Adipose tissue (tissue), 3 donors: ENCODE measurements around the gene EEFSEC. TPM values are rescaled to one million over a fixed set of nuclear protein-coding genes. Genes with fewer than 3 reads are reported as not detected.

ENCODE experiments used
- H3K27ac ChIP-seq: one replicate; pipeline ENCODE4 v1.5.1; 2013; ENCODE audit warnings: low read depth, low read length
- WGBS, 3 donors: extraction: QIAGEN DNeasy Blood & Tissue Kit; methylation state at CpG; one replicate each; pipeline ENCODE4 v1.1.7; 2013; 5-methylcytosine and 5-hydroxymethylcytosine counted together
- polyA plus RNA-seq, 3 donors: library from polyadenylated mRNA; stranded (reverse); fragments of 200-250 nt; gene quantifications; one replicate each; pipeline ENCODE4 v1.2.3, GENCODE V29; 2013
- donor health status: healthy with polysubstance abuse.
- donor health status: Bipolar disorder and iron deficiency.
- donor health status: healthy.

The EEFSEC gene
- polyA plus RNA-seq, 3 donors: 8.9 to 14.6 (median 9.0) TPM

- no peak overlapping the region for H3K27ac ChIP-seq
- 92 to 97% (median 96%) methylated on average over 7 of the region's 7 CpGs for WGBS, 3 donors
These were observed 100.8 kb downstream of the EEFSEC start for GRCh38 chr3:128254066-128254590.

DNA sequence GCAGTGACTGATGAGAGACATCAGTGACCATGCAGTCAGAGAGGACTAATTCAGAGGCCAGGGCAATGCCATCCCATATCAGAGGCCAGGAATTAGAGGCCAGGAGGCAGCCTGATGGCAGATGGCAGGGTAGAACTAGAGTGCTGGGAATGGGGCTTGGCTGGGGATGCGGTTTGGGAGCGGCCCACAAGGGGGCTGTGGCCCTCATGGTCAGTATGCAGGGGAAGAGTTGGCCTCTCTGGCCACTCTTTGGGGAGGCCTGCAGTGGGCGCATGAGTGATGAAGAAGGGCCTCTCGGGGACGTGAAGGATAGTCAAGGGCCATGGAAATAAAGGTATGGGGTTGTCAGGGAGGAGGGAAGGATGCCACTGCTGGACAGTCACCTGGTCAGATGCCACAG lies 101.7 kb downstream of the EEFSEC start:
- no peak overlapping the region for H3K27ac ChIP-seq
- WGBS, 3 donors: 93 to 96% (median 96%) methylated on average over 5 of the region's 5 CpGs

- H3K27ac ChIP-seq: no peak overlapping the region
- 78 to 83% (median 83%) methylated on average over 2 of the region's 2 CpGs for WGBS, 3 donors
These were observed 102.8 kb downstream of the EEFSEC start for GRCh38 chr3:128256131-128256530.

DNA sequence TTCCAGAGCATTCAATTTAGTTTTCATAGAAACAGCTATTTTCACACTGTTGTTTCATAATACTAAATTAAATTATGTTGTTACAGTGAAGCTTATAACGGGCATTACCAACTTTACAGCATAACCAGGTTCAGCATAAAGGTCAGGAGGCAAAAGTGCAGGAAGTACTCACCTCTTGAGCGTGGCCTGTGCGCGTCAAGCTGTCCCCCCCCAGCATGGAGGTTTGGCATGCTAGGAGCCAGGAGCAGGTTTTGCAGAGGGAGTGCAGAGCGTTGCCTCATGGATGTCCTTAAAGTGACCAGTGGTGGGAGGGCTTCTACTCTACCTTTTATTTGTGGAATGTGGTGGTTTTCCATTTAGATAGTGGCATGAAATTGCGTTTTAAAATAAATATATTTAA lies 104.4 kb downstream of the EEFSEC start:
- H3K27ac ChIP-seq: no peak overlapping the region
- WGBS, 3 donors: 92 to 95% (median 93%) methylated on average over 6 of the region's 6 CpGs

DNA sequence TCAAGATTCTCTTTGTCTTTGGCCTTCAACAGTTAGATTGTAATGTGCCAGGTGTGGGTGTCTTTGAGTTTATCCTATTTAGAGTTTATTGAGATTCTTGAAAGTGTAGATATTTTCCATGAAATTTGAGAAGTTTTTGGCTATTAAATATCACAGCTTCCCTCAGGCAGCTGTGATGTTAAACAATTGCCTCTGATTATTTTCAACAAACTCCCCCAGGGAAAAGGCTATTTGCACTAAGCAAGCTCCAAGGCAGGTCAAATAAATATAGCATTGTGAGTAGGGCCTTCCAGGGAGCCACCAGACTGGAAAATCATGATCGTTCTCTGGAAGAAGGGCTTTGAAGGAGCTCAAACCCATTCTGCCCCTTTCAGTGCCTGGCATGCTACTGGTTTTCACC lies 107.0 kb downstream of the EEFSEC start:
- H3K27ac ChIP-seq: no peak overlapping the region
- WGBS, 3 donors: 96 to 100% (median 100%) methylated on average over 1 of the region's 1 CpG

DNA sequence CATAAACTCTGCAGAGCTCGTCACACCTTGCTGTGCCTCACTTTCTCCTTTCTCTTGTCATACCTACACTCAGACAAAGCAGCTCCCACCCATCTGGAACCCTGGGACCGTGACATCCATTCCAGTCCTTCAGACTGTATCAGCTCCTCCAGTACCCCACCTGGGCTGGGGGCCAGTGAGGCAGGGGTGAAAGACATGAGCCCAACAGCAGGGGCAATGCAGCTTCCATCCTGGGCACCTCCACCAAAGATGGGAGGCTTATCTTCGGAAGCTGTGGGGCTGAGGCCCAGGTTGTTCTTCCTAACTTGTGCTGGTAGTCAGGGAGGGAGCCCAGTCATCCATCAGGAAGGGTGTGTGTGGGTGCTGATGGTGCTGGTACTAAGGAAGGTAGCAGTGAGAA lies 109.2 kb downstream of the EEFSEC start:
- no peak overlapping the region for H3K27ac ChIP-seq
- 79 to 98% (median 97%) methylated on average over 3 of the region's 3 CpGs for WGBS, 3 donors

DNA sequence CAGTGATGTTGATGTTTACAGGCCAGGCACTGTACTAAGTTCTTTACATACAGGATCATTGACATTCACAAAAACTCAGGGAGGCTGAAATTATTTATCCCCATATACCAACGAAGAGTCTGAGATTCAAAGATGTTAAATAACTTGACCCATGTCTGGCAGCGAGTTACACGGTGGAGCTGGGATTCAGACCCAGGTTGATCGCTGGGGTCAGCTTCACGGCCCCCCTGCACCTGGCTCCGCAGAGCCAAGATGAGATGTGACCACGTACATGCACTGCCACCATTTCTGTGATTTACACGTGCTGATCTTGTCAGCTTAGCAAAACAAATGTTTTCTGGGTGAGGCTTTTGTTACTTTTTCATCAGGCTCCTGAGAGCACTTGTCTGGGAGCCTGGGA lies 109.8 kb downstream of the EEFSEC start:
- H3K27ac ChIP-seq: no peak overlapping the region
- 87 to 91% (median 88%) methylated on average over 8 of the region's 8 CpGs for WGBS, 3 donors

GRCh38 chr3:128263946-128264345 lies 110.7 kb downstream of the EEFSEC start:
- WGBS, 3 donors: 88 to 95% (median 89%) methylated on average over 6 of the region's 6 CpGs
- H3K27ac ChIP-seq: no peak overlapping the region

DNA sequence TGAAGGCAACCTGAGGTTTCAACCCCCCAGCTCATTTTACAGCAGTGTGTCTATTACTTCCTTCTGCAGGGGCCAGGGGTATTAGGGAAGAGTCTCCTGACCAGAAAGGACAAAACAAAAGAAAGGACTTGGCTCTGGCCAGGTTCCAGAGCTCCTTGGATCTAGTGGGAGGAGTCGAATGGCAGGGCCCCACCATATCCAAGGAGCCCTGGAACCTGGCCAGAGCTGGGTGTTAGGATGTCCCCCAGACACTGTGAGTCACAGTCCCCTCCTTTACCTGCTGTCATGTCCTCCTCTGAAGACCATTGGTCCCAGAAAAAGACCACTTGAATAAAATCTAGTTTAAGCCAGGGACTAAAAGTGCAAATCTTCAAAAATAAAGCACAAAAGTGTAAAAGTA lies 113.2 kb downstream of the EEFSEC start:
- H3K27ac ChIP-seq: no peak overlapping the region
- 30 to 47% (median 44%) methylated on average over 1 of the region's 1 CpG for WGBS, 3 donors

DNA sequence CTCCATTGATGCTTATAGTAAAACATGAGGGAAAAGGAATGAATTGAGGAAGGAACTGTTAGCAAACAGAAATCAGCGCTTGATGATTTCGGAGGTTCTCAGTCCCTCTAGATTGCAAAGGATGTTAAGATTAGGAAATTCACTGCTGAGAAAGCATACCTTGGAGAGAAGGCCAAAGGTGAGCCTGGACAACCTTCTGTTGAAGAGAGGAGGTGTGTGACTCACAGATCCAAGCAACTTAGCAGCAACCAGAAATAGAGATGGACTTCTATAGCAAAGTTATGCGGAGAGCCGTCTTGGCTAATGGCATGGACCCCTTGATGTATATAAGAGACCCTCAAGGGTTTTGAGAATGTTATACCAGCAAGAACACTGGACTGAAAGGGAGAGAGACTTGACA lies 114.3 kb downstream of the EEFSEC start:
- no peak overlapping the region for H3K27ac ChIP-seq
- WGBS, 3 donors: 65 to 83% (median 80%) methylated on average over 4 of the region's 4 CpGs

GRCh38 chr3:128269006-128269775 lies 115.9 kb downstream of the EEFSEC start:
- no peak overlapping the region for H3K27ac ChIP-seq
- 89 to 96% (median 90%) methylated on average over 11 of the region's 11 CpGs for WGBS, 3 donors

DNA sequence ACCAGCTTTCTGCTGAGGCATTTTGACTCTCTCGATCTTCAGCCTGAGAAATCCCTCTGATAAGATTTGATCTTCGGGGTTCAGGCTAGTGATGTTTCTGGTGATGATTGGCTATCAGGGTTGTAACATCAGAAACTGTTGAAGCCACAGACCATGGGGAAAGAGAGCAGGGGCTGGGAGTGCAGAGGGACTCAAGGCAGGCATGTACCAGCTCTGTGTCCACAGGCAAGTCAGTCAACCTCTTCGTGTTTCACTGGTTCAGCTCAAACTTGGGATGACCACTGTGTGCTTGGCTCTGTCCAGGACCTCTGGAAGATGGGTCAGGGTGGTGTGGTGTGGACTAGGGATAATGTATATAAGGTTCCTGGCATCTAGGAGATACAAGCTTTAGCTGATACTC lies 116.5 kb downstream of the EEFSEC start:
- no peak overlapping the region for H3K27ac ChIP-seq
- 82 to 89% (median 87%) methylated on average over 3 of the region's 3 CpGs for WGBS, 3 donors

GRCh38 chr3:128270559-128271492 lies 117.5 kb downstream of the EEFSEC start:
- 55 to 91% (median 87%) methylated on average over 7 of the region's 7 CpGs for WGBS, 3 donors
- no peak overlapping the region for H3K27ac ChIP-seq

- H3K27ac ChIP-seq: no peak overlapping the region
- WGBS, 3 donors: 81 to 92% (median 91%) methylated on average over 11 of the region's 11 CpGs
These were observed 118.5 kb downstream of the EEFSEC start for GRCh38 chr3:128271536-128272332.

DNA sequence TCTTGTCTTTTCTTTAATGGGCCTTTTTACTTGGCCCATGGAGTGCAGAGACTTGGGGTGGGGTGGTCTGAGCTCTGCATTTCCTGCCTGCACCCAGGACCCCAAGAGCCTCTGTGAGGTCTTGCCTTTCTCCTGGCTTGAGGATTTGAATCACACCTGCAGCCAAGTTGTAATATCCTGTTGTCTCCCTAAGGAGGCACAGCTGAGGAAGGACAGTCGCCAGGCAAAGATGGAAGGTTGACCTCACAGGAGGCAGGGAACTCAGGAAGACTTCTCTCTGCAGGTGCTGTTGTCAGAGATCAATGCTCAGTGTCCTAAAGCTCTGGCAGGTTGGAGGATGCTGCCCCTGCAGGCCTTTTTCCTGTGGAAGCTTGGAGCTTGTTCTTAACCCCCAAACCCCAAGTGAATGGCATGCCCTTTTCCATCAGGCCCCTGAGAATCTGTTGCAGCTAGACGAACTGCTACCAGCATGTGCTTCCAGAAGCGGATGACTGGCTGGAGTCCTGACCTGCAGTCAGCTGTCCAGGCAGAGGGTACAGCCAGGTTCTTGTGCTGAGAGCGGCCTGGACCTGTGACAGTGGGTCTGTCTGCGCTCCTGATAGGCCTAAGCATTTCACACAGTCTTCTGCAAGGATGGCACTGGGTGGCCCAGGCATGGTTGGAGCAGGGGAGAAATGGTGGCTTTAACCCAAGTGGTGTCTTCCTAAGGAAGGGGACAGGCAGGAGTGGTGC lies 120.0 kb downstream of the EEFSEC start:
- 74 to 93% (median 83%) methylated on average over 5 of the region's 5 CpGs for WGBS, 3 donors
- H3K27ac ChIP-seq: no peak overlapping the region

DNA sequence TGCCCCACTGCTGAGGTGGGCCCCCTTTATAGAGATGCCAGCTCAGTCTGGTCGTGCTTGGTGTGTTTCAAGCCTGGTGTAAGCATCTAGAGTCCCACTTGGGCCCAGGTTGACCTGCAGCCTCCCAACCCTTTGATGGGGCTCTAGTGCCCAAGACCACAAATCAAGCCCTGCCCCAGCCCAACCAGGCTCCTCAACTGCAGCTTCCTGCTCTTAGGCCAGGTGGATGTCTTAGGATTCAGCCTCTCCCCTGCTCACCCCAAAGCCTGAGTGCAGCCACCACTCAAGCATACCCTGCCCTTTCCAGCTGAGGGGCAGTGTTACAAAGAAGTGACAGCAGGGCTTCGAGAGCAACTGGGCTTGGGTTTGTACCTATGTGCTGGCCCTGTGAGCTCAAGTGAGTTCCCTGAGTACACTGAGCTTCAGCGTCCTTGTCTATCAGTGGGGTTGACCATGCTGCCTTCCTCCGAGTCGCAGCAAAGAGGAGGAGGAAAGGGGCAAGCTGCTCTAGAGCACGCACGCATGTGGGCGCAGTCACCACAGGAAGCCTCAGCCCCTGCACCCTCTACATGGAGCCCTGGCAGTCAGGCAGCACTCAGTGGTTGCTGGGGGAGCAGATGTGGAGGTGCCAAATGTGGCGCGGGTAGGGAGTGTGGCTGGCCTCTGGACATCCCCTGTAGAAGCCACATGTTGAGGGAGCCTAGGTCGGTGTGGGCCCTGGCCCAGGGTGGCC lies 120.7 kb downstream of the EEFSEC start:
- H3K27ac ChIP-seq: no peak overlapping the region
- WGBS, 3 donors: 89 to 97% (median 91%) methylated on average over 11 of the region's 11 CpGs

DNA sequence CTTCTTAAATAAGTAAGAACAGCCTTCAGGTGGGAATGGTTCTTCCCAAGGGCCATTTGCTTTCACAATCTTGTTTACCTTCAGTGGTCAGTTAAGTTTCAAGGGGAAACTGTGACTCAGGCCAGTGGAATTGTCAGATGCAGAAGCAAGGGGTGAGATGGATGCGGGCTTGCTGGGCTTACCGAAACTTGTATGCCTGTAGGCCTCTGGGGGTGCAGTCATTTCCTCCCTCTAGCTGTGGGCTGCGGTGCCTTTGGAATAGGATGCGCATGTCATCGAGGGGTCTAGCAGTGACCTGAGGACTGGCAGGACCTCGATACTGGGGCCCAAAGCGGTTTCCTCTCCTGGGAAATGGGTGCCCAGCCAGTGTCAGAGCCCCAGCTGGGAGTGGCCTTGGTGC lies 121.6 kb downstream of the EEFSEC start:
- no peak overlapping the region for H3K27ac ChIP-seq
- WGBS, 3 donors: 91 to 98% (median 97%) methylated on average over 7 of the region's 7 CpGs
